ENCODE measurements around the gene CNTNAP2. TPM values are rescaled to one million over a fixed set of nuclear protein-coding genes. Genes with fewer than 3 reads are reported as not detected.

Gene CNTNAP2
- total RNA-seq, 1 experiment from 2014 or later: 64.5 TPM

GRCh38 chr7:146993764-146994163 lies 877.2 kb downstream of the CNTNAP2 start:
- no peak overlapping the region for H3K4ac ChIP-seq (ENCODE audit: low read depth, low read length)
- H3K4me1 ChIP-seq (ENCODE audit: insufficient read depth, low read length): no peaks in the 10 kb centered on the region
- Mint-ChIP-seq H3K4me3 (no peak overlapping the region), H3K27me3 (ENCODE audit: low read depth) (no peaks in the 10 kb centered on the region), H3K4me1 (no peaks in the 10 kb centered on the region), H3K36me3 (ENCODE audit: insufficient read depth in 1 of 3, low read depth in 3 of 3) (0 out of 7 replicates have a peak, but pooled peaks cover 0 to 3% (median 0%) of the 10 kb centered on the region in 3 experiments), H3K27ac (no peak overlapping the region), H3K9me3 (peaks cover 0 to 2% of the 10 kb centered on the region in 2 experiments; a peak in 4 of 5 replicates)
- TF ChIP-seq, protein P1, sequence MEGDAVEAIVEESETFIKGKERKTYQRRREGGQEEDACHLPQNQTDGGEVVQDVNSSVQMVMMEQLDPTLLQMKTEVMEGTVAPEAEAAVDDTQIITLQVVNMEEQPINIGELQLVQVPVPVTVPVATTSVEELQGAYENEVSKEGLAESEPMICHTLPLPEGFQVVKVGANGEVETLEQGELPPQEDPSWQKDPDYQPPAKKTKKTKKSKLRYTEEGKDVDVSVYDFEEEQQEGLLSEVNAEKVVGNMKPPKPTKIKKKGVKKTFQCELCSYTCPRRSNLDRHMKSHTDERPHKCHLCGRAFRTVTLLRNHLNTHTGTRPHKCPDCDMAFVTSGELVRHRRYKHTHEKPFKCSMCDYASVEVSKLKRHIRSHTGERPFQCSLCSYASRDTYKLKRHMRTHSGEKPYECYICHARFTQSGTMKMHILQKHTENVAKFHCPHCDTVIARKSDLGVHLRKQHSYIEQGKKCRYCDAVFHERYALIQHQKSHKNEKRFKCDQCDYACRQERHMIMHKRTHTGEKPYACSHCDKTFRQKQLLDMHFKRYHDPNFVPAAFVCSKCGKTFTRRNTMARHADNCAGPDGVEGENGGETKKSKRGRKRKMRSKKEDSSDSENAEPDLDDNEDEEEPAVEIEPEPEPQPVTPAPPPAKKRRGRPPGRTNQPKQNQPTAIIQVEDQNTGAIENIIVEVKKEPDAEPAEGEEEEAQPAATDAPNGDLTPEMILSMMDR (conservative IDR thresholded peaks at IDR 0.05): no peak
- no peak for DNase-seq
- no peak overlapping the region for H2AK5ac ChIP-seq (ENCODE audit: insufficient read length, low read length)
- H2AFZ ChIP-seq (ENCODE audit: low read length): no peak overlapping the region
- no peak overlapping the region for H3K18ac ChIP-seq (ENCODE audit: insufficient read length, low read depth, low read length)
- H4K91ac ChIP-seq (ENCODE audit: insufficient read length, low read depth, low read length): no peak overlapping the region
- H3K56ac ChIP-seq (ENCODE audit: insufficient read length, low read depth, low read length): no peak overlapping the region
- H3K79me1 ChIP-seq (ENCODE audit: insufficient read depth, low read depth, low read length, poor library complexity, severe bottlenecking): no peaks in the 10 kb centered on the region
- H3K23me2 ChIP-seq (ENCODE audit: insufficient read length, low read depth, low read length, poor library complexity, severe bottlenecking): no peaks in the 10 kb centered on the region
- H3K27ac ChIP-seq (ENCODE audit: insufficient read length, low read depth, low read length): no peak overlapping the region
- no peak overlapping the region for H3T11ph ChIP-seq (ENCODE audit: low read length)
- H3K23ac ChIP-seq (ENCODE audit: insufficient read length, low read depth, low read length): no peak overlapping the region
- no peak overlapping the region for H2BK15ac ChIP-seq (ENCODE audit: low read depth, low read length)
- H2BK5ac ChIP-seq (ENCODE audit: insufficient read length, low read length): no peak overlapping the region
- no peaks in the 10 kb centered on the region for H3K9me3 ChIP-seq (ENCODE audit: control insufficient read depth, low read depth, low read length)
- H3K27me3 ChIP-seq (ENCODE audit: insufficient read depth, low read length): no peaks in the 10 kb centered on the region
- no peak overlapping the region for H2BK20ac ChIP-seq (ENCODE audit: low read depth, low read length, poor library complexity, severe bottlenecking)
- no peak overlapping the region for H4K8ac ChIP-seq (replicated peaks; ENCODE audit: insufficient read length, low read depth, low read length)
- no peak overlapping the region for H2BK120ac ChIP-seq (ENCODE audit: low read depth, low read length, poor library complexity, severe bottlenecking)
- no peak overlapping the region for H3K14ac ChIP-seq (ENCODE audit: insufficient read depth, low read length)
- H3K4me2 ChIP-seq (ENCODE audit: insufficient read depth, insufficient read length, low read length): no peak overlapping the region
- H2BK12ac ChIP-seq (ENCODE audit: insufficient read length, low read depth, low read length): no peak overlapping the region
- no CpG with 5 or more reads among the region's 1 CpG for WGBS (ENCODE audit: extremely low coverage, insufficient read length, low lambda C conversion rate)
- no peaks in the 10 kb centered on the region for H4K20me1 ChIP-seq (ENCODE audit: control insufficient read depth, insufficient read depth, insufficient read length)
- H4K5ac ChIP-seq (ENCODE audit: insufficient read length, low read depth, low read length): no peak overlapping the region
- H3K79me2 ChIP-seq (ENCODE audit: insufficient read depth, low read length): no peaks in the 10 kb centered on the region
- no peak overlapping the region for H3K9ac ChIP-seq (ENCODE audit: extremely low read depth, insufficient read length, low read length)
